CD4-positive, alpha-beta T cell treated with Interleukin-10 for 1 hour (primary cell): ENCODE results near the gene CRACDL.
"Not testable (repeated sequence)": the region's sequence is repeated elsewhere in the genome, so short reads cannot be mapped to it uniquely, and the experiment has no call there.

Source experiments
- DNase-seq: peaks from one replicate; pipeline ENCODE4 v3.0.0-alpha.2; 2020

Gene CRACDL

GRCh38 chr2:98882971-98883779 lies 52.9 kb downstream of the CRACDL start:
- no peak for DNase-seq

- DNase-seq: no peak
Observed at GRCh38 chr2:98882368-98882767, 53.7 kb downstream of the CRACDL start.

- no peak for DNase-seq
Observed at GRCh38 chr2:98881153-98881650, 54.8 kb downstream of the CRACDL start.

DNA sequence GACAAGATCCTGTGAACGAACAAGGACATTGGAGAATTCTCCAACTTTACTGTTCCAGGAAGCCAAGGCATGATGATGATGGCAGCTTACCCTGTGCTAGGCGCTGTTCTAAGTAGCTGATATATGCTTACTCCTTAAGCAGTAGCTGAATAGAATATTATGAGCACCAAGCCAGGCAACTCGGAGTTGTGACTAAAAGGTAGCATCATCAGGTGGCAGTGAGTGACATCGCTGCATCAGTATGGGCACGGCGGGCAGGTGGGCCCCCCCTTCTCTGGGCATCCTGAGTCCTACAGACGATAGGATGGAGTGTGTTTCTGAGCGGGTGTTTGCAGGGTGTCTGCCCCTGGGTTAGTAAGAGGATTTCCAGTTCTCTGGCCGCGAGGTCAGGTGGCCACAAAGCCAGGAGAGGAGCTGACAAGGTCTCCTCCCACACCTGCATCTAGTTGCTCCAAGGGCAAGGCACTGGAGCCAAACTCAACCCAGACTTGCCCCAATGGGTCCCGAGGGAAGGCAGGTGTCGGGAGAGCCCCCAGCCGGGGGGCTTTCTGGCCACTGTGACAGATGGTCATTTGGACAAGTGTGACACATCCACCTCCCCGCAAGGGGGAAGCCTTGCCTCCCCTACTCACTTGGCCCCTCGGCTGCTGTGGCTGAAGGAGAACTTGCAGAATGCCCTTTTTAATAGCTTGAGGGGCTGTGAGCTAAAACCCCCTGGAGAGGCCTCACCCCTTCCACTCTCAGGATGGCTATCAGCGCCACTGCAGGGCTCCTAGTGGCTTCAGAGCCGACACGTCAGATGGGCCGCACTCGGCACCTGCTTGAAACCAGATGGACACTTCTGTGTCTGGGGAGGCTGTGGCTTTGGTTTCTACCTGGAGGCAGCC lies 55.5 kb downstream of the CRACDL start:
- DNase-seq: no peak

DNA sequence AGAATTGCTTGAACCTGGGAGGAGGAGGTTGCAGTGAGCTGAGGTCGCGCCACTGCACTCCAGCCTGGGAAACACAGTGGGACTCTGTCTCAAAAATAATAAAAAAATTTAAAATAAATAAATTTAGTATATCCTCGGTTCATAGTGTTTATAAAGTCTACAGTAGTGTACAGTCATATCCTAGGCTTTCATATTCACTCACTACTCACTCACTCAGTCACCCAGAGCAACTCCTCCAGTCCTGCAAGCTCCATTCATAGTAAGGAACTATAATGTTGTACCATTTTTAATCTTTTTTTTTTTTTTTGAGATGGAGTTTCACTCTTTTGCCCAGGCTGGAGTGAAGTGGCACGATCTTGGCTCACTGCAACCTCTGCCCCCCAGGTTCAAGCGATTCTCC lies 58.4 kb downstream of the CRACDL start:
- not testable (repeated sequence) for DNase-seq

DNA sequence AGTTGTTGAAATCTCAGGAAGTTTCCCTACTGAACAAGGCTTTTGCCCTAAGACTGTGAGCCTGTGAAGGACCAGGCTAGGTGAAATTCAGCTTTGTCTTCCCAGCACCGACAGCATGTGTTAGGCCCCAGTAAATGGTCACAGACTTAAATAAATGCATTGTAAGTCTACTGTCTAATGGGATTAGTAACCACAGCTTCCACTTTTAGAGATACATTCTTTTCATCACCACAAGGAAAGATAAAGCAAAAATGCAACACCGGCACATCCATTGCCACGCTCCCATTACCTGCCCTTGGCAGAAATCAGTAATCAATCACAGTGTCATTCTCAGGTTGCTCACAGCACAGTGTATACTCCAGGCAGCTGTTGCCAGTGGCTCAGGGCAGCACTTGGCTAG lies 59.3 kb downstream of the CRACDL start:
- DNase-seq: no peak

- no peak for DNase-seq
Observed at GRCh38 chr2:98875746-98876145, 60.3 kb downstream of the CRACDL start.

DNA sequence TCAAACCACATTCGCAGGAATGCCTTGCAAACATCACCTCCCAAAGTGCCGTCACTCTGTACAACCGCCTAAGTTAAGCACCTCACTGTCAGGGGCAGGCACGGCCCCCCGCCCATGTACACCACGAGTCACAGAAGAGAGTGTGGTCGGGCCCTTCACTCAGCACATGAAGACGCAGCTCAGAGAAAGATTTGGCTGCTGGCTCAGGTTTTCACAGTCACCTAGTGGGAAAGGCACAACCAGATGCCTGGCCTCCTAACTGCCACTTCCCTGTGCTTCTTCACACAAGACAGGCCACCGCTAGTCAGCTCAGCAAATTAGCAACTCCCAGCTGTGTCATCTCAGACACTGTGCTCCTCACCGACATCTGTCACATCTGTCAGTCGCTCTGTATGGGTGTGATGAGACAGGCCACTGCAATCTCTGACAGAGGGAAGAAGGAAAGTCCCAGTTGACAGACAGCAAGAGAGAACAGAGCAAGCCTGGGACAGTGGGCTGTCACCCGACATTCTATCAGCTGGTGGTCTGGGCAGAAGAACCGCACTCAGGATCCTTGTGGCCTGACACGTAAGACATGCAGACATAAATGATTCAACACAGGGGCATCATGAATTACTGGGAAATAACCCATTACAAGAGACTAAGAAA lies 60.8 kb downstream of the CRACDL start:
- DNase-seq: peak; percentile 12

DNA sequence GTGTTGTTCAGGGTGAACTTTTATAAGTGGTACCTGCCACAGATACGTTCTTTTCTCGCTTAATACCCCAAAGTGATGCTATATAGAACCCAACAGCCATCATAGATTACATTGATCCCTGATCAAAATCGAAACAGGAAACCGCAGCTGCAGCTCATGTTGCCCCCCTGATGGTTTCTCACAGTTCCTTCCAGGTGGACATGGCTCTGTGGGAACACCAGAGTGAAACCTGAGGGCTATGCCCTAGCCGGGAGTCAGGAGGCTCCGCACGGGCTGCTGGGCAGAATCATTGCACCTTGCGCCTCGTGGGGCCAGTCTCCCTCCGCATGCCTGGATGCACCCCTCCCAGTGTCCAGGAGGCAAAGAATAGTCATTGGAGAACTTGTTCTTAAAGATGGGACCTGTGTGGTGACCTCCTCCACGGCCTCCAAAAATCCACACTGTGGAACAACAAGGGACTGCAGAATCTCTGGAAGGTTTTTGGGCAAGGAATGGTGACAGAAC lies 61.8 kb downstream of the CRACDL start:
- DNase-seq: no peak

DNA sequence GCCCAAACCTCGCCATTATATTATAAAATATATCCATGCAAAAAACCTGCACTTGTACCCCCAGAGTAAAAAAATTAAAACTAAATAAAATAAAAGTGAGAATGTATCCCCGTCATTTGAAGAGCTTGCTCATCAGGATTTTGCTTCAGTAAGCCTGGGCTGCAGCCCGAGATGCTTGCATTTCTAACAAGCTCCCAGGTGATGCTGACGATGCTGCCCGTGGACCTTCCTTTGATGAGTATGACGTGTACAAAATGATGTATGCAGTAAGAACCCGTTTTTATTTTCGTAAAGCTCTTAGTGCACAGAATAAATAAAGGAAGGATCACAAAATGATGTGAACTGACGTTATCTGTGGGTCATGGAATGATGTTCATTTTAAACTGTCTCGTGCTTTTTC lies 63.5 kb downstream of the CRACDL start:
- DNase-seq: no peak

GRCh38 chr2:98871506-98871905 lies 64.5 kb downstream of the CRACDL start:
- no peak for DNase-seq

DNA sequence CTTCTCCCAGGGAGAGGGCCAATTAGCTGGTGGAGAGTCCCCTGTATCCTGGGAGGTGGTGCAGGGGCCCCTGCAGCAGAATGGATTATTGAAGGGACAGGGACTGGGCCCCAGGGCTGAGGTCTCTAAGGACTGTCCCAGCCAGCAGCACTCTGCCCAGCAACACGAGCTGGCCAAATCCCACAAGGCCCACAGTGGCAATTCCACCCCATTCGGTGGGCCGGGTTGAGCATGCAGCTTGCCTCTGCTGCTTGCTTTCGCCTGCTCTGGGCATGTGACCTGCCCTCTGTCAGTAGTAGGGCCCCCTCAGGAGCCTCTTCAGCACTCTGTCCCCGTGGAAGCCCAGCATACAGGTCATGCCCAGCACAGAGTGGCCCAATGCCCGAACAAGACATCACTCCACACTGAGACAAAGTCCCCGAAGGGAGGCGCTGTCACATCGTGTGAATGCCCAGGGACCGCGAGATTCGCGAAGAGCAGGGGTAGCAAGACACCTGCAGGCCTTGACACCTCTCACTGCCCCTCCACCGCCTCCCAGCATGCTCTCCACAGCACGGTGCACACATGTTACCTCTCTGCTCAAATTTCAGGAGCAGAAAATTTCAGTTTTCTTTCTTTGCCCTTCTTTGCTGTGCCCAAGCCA lies 65.4 kb downstream of the CRACDL start:
- DNase-seq: no peak

- DNase-seq: peak; percentile 17
Observed at GRCh38 chr2:98869870-98870269, 66.2 kb downstream of the CRACDL start.

GRCh38 chr2:98869272-98869641 lies 66.8 kb downstream of the CRACDL start:
- DNase-seq: no peak

DNA sequence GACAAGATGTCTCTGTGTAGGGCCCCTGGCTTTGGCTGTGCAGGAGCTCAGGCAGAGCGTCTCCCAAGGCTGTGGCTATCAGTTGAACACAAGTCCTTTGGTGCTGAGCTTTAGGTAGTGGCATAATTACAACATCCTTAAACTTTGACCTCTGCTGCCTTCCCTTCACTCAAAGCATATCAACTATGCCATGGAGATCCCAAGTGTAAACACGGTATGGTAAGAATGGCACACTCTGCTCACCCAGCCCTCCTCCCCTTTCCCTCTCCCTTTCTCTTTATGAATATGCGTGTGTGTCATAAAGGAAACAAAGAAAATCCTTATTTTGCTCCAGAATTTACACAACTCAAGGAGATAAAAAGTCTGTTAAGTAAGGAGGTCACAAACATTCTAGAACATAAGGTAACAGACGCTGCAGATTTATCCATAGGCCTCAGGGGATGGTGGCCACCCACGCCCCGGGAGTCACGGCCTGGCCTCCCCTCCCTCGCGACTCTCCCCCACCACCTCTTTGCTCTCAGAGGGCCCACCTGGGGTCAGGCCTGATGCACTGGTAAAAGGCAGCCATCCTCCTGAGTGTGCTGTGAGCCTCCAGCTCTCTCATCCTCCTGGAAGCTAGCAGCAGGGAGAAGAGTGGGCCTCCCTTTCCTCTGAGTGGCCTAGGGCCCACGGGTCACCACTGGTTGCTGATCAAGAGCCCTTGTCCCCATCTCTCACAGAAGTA lies 67.3 kb downstream of the CRACDL start:
- DNase-seq: no peak

DNA sequence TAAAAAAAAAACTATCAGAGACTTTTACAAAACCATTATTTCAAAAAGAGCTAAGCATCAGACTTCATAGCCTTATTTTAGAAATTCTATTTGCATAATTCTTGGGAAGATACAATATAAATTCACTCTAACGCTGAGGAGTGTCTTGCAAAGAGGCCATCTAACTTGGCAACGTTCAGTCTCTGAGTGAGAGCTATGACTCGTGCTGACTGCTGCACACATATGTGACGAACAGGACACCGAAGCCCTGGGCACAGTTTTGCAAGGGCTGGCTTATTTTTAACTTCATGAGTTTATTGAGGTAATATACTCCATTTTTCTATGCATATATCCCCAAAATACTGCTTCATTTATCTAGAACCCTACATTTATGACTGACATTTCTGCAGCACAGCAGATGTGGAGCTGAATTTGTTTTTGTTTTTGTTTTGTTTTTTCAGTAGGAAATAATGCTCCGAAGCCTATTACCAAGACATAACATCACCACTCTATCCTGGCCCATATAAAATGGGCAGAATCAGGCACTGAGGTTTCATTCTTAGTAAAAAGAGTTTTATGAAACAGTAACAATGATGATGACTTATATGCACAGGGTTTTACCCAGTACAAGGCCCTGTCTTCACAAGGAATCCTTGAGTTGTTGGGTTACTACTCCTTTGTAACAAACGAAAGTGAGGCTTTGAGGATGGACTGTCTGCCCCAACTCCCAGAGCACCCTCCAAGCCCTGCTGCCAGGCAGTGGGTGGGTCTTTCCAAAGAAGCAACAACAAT lies 68.3 kb downstream of the CRACDL start:
- DNase-seq: no peak

DNA sequence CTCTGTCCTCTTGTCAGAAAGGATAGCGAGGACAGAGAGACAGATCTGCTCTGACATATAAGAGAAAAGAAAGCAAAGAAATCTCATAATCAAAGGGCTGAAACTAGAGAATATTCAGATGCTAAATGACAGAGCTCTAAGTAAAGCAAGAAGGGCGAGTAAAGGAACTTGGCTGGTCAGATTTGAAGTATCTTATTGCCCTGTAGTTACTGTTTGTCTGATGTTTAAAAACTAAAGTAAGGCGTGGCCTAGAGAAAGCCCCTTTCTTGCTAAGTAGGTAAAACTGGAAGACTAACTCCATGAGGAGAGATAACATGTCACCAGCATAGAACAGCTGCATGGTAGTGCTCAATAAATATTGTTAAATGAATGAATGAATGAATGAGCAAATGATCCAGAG lies 70.0 kb downstream of the CRACDL start:
- DNase-seq: no peak

DNA sequence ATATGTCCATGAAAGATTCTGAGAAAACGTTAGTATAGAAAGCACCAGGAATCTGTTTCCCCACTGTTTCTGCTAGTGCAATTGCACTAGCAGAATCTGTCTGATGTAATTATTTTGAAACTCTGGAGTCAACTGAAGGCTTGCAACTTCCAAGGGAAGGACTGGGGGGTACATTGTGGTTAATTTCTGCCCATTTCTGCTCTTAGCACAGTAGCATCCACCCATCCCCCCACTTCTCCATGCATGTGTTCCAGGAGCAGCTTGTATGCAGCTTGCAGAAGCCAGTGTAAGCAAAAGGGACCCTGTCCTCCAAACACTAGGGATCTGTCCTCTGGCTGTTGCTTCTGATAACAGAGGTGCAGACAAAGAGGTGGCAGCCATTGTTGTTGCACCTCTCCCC lies 74.4 kb downstream of the CRACDL start:
- no peak for DNase-seq

DNA sequence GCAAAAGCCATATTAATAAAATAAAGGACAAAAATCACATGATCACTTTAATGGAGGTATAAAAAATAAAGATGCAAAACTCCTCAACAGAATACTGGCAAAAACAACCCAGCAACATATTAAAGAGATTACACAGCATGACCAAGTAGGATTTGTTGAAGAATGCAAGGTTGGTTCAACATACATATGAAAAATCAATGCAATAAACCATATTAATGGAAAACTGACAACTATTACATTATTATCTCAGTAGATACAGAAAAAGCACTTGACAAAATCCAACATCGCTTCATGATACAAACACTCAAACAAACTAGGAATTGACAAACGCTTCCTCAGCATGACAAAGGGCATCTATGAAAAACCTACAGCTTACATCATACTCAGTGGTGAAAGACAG lies 76.7 kb downstream of the CRACDL start:
- DNase-seq: no peak

- DNase-seq: no peak
Observed at GRCh38 chr2:98857001-98857400, 79.0 kb downstream of the CRACDL start.

DNA sequence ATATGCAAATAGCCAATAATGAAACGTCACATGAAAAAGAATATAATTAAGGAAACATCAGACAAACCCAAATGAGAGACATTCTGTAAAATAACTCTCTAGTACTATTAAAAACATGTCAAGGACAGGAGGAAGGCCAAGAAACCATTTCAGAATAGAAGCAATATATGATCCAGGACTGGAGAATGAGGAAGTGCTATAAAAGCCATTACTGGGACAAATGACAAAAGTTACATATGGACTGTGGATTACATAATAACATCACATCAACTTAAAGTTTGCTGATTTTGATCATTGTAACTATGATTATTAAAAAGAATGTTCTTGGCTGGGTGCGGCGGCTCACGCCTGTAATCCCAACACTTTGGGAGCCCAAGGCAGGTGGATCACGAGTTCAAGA lies 81.3 kb downstream of the CRACDL start:
- DNase-seq: no peak
